HG02678 (cell line): ENCODE measurements around the gene HPS4.

Source experiments
- ATAC-seq: cut with Tn5 transposase; IDR thresholded peaks from one replicate; pipeline ENCODE4 v1.9.1; 2021; ENCODE audit warnings: mild to moderate bottlenecking, moderate library complexity; ENCODE audit not compliant: unreplicated experiment

HPS4 gene

DNA sequence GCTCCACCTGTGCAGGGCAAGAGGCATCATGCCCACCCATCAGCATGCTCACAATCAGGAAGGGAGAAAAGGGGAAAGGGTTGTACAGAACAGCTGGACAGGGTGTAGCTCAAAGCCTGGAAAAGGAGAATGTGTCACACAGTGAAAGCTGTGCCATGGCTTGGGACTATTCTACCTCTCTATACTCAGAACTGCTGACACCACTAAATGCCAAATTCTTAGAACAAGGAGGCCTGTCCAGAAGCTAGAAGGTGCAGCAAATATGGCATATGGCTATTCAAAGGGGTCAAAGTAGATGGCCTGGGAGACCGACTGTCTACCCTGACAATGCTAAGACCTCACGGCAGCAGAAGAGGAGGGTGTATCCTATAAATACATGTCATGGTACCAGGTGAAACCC is 12.8 kb downstream of the HPS4 start:
- no peak for ATAC-seq

DNA sequence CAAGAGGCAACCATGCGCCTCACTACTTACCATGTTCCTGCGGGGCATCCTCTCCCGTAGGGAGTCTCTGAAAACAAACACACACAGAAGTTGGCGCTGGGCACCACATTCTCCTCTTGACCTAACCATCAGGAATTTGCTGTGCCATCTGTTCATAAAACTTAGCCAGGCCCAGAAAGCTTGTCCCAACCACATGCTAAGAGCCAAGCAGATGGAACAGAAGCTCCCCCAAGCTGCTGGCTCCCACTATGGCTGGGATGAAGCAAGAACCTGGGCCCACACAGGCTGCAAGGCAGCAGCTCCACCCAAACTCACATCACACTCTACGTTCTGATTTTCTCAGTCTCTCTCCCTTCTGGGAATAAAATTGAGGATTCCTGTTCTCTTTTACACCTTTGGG is 17.4 kb downstream of the HPS4 start:
- ATAC-seq = no peak

DNA sequence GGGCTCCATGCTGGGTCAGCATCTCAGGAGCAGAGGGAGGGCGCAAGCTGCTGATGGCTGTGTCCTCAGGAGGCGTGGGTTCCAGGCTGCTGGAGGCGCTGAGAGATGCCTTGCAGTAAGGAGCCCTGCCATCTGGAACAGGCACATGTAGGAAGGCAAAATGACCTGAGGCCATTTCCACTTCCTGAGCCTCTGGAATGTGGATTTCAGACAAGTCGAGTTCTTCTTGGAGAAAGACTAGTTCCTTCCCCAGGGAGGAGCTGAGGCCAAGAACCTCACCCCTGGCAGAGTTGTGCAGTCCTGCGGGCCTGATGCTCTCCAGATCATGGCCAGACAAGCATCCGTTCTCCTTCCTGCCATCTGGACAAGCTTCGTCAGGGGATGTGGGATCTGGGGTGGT is 19.3 kb downstream of the HPS4 start:
- ATAC-seq = no peak

DNA sequence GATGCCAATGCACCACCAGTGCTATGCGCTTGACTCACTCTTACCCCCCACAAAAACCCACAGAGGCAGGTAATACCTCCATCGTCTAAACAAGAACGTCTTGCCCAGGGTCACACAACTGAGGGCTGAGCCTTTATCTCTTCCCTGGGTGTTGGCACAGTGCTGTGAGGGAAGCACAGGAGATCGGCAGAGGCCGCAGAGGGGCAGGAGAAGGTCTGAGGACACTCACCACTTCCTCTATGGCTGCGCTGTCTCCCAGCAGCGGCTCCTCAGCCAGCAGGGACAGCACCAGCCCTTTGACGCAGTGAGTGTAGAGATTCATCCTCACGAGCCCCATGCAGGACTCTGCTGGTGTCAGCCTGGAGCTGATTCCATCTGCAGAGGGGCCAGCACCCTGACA is 19.9 kb downstream of the HPS4 start:
- no peak for ATAC-seq

DNA sequence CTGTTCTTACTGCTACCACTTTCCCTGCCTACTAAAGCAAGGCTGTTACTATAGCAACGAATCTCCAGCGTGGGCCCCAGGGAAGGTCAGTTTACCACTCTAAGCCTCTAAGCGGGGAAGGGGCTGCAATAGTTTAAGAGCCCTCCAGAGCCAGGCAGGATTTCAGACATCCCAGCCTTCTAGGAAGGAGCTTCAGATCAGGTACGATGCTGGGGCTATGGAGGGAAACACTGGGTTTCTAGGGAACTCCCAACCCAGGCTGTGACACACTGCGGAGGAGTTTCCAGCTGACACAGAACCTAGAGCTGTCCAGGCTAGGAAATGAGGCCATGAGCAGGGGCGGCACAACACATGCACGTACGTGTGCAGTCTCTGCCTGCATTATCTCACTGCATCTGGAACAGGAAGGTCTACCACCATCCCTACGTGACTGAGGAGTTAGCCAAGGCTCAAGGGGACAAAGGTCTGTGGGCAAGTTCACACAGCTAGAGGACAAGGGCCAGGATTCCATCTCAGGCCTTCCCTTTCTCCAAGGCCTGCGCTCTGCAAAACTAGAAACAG is 20.4 kb downstream of the HPS4 start:
- ATAC-seq = no peak

DNA sequence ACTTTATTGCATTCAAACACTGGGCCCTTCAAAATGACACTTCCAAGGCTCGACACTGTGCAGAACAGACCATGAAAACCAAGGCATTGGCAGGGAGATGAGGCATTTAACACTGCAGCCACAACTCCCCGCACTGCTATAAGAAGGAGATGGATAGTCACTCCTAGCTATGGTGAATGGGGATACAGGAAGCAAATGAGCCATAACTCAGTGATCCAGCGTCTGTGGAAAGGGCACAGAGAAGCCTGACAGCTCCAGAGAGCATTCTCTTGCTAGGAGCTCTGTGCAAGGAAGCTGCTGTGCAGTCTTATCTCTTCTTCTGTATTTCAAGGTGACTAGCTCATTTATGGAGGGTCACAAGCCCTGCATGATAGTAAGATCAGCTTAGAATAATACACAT is 20.9 kb downstream of the HPS4 start:
- ATAC-seq = no peak

DNA sequence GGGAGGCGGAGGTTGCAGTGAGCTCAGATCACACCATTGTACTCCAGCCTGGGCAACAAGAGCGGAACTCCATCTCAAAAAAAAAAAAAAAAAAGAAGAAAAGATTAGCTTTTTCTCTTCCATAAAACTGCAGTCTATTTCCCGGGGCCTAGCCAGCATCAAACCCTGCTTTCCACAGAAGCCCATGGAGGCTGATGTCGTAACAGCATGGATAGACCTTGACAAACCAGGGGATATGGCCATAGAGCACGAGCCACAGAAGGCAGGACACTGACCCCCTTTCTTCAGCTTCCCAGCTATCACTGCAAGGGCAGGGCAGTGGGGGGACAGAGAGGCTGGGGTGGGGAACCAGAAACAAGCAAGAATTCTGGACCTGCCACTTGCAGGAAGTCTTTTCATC is 21.5 kb downstream of the HPS4 start:
- no peak for ATAC-seq

DNA sequence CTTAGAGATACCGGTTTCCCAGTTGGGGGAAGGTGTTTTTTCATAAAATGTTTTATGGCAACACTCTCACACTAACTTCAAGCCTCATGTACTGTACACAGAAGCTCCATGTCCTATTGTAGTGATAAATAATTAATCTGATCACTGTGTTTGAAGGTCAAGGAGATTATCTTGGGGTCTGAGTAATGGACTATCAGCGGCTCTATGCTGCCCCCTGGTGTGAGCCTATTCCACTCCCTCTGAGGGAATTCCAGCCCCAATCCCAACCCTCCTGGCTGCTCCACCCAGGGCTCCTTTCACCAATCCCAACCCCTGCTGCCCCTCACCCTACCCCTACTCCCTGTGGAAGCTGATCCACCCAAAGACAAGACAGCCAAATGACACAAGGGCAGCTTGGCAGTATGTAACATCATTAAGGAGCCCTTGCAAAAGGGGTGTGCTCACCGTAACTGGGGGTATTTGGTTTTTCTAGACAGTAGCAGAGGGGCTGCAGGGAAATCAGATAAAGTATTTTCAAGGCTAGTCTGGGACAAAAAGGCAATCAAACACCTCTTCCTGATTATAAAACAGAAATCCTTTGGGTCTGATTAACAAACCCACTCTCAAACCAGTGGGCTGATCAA is 22.3 kb downstream of the HPS4 start:
- no peak for ATAC-seq

DNA sequence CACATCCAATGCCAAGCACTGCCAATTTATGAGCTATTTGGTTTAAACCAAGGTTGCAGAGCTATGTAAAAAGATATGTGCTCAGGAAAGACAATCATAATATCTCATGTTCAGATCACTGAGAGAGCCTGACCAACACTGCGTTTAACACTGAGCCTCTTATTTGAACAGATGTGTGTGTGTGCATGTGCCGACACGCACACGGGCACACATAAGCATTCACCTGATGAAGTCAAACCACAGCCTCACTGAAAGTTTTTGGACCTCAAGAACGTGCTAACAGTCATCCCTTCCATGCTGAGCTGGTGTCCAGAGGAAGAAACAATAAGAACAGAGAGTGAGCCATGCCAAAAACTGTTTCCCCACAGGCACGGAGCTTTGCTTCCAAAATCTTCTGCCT is 23.4 kb downstream of the HPS4 start:
- ATAC-seq = no peak

DNA sequence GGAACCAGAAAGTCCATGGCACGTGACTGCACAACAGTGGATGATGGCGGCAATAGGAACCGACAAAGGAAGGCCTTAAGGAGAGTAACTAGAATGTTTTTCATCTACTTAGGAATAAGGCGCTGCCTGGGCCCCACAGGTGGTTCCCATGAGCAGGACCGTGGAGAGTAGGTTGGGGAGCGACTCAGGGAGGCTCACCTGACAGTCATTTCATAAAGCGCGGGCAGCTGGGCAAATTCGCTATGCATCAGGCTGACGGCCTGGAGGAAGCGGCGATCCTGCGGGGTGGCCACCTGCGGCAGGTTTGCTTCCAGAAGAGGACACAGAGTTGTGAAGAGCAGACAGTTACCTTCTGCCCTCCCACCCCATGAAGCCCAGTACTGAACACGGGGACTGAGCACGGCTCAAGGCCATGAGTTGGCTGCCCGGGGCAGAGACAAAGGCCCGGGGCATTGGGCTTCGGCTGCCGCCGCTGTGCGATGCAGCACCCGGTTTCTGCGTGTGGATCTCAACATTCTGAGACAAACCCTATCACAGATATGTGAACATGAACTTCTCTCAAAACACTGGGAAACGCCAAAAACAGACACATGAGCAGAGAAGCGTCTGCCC is 25.8 kb downstream of the HPS4 start:
- no peak for ATAC-seq

DNA sequence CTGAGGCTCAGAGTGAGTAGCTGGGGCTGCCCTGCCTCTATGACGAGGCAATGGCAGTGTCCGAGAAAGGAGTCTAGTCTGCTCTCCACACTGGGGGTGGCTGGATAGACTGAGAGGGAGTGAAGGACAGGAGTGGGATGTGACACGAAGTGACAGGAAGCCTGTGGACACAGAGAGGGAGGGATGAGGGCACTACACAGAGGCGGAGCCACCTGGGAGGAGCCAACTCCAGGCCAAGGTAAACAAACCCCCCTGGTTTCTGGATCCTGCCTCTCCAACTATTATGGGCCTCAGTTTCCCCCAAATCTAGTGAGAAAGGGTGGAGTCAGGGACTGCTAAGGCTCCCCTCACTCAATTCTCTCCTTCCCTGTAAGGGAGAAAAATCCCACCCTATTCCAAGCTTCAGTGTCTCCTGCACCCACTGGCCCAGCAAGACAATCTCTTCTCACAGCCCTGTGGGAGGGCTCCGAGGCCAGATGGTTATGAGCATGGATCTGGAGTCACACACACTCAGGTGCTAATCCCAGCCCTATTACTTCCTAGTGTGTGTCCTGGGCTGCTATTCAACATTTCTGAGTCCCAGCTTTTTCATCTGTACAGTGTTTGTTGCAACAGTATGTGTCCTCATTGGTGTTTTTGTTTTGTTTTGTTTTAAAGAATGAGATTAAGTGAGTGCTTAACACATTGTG is 29.6 kb downstream of the HPS4 start:
- ATAC-seq = no peak

DNA sequence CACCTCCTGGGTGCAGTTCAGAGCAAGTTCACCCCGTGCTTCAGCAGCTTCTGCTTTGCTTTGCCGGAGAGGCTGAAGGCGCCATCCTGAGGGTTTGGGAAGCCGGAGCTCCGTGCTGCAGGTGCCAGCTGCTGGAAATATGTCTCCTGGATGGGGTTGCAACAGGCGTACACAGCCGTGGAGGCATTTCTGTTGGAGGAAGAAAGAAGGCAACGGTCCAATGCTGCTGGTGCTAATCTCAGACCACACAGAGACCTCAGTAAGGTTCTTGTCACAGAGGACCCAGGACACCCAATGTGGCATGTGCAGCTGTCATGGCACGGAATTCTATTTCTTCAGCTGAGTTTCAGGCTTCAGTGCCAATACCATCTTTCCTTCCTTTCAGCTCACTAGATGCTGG is 30.4 kb downstream of the HPS4 start:
- no peak for ATAC-seq

DNA sequence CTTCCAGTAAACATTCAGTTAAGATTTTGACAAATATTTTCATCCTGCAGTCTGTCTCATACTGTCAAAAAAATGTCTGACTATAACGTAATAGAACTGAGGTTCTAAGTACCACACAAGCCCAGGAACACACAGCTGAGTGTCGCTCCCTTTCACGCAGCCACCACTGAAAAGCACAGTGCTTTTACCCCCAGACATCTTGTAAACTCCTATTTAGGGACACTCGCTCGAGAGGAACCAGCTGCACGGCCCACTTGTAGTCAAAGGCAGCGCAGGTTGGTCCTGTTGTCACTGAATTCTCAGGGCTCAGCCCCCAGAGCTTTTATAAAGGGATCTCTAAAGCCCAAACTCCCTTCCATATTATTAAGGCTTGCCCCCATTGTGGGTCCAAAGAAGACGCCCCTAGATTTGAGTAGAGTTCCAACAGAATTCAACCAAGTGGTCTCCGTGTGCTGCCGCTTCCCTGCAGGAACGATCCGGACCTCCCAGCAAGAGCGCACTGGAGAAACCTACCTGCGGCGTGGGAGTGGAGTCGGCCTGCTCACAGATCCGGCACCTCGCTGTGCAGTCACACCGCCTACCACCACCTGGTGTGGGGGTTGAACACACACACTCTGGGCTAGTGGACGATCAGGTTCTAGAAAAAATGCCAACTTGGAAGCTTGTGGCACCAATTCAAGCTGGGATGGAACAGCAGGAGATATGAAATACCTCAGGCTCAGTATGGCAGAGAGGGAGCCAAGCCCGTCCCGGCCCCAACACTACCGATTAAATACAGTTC is 31.2 kb downstream of the HPS4 start:
- no peak for ATAC-seq

DNA sequence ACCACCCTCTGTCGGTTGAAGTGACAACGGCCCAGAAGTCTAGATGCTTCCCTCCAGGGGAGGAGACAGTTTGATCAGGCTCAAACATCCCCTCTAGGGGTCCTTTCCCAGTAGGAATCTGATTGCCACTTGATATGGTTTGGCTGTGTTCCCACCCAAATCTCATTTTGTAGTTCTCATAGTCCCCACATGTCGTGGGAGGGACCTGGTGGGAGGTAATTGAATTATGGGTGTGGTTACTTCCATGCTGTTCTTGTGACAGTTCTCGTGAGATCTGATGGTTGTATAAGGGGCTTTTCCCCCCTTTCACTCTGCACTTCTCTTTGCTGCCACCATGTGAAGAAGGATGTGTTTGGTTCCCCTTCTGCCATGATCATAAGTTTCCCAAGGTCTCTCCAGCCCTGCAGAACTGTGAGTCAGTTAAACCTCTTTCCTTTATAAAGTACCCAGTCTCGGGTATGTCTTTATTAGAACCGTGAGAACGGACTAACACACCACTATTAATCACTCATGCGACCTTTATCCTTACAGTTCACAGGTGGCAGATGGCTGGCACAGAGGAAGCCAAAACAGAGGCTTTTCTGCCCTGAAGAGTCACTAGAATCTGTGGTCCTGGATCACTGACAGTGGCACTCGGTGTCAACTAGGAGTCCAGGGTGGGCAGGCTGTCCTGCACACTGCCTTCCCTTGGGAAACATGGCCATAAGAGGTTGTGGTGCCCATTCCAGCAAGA is 33.0 kb downstream of the HPS4 start:
- ATAC-seq = no peak

DNA sequence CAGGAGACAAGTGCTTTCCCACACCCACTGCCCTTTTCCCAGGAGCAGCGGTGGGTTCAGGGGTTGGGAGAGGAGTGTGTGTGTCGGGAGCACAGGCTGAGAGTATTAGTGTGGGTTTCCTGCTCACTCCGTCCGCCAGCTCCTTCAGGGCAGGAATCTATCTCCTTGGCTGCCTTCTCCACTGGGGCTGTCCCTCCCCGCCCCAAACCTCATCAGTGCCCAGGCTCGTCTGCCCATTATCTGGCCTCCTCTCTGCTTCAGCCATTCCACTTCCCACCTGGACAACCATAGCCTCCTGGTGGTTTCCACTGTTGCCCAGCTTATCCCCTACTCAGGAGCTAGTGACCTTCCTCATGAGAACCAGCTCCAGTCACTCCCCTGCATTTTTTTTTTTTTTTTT is 34.6 kb downstream of the HPS4 start:
- no peak for ATAC-seq

DNA sequence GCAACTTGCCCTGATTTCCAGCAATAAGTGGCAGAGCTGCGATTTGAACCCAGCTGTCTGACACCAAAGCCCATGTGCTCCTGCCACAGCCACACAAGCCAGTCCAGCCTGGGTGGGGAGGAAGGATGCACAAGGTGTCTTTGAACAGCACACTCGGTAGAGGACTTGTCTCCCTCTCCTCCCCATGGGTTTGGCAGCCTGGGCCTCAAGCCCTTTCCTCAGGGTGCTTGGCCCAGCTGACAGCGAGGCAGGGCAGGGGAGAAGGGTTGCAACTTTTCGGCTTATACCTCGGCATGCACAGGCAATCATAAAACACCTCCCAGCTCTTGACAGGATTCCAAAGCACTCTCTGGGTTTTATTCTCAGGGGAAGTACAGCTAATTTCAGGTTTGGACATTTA is 35.2 kb downstream of the HPS4 start:
- ATAC-seq = no peak

DNA sequence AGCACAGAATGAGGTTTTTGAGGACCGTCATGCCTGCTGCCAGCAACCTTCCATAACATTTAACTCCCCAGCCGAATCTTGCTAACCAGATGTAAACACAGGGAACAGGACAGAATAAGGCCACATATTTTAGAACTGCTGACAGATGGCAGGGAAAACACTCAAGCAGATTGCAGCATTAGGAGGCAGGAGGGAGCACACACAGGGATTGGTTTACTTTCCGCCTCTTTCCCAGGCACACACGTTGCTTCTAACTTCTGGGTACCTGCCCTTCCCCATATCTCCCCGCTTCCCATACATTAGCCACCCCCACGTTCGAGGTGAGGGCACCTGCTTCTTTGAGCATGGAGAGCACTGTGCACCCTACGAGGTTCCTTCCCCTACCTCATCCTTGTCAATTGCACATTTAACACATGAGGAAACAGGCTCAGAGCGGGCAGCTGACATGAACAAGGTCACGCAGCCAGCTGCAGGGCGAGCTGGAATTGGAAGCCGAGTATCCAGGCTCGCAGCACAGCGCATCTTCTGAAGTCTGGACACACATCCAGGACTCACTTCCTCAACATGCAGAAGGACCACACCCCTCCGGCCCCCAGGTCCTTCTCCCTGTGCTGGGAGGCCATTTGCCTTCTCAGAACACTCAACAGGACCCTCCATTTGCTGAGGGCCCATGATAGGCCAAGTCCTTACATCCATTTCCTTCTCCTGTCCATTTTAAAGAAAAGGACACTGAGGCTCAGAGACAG is 35.8 kb downstream of the HPS4 start:
- ATAC-seq = no peak

DNA sequence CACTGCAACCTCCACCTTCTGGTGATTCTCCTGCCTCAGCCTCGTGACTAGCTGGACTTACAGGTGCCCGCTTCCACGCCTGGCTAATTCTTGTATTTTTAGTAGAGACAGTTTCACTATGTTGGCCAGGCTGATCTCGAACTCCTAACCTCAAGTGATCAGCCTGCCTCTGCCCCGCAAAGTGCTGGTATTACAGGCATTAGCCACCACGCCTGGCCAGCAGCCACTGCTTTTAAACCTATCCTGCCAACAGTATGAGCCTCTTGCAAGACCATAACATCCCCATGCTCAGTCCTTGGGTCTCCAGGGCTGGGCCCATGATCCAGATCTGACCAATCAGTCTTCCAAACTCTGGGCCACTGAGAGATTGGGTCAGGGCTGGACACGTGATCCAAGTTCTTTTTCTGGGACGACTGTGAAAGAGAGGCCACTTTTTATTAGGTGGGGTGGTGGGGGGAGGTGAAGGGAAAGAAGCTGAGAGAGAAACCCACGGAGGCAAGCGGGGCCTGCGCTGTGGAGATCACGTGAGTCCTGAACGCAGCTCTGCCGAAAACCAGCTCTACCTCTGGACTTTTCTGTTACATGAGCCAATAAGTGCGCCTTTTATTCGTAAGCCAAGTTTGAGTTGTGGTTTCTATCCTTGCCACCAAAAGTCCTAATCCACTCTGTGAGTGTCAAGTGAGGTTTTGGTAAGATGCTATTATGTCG is 36.6 kb downstream of the HPS4 start:
- ATAC-seq = no peak

DNA sequence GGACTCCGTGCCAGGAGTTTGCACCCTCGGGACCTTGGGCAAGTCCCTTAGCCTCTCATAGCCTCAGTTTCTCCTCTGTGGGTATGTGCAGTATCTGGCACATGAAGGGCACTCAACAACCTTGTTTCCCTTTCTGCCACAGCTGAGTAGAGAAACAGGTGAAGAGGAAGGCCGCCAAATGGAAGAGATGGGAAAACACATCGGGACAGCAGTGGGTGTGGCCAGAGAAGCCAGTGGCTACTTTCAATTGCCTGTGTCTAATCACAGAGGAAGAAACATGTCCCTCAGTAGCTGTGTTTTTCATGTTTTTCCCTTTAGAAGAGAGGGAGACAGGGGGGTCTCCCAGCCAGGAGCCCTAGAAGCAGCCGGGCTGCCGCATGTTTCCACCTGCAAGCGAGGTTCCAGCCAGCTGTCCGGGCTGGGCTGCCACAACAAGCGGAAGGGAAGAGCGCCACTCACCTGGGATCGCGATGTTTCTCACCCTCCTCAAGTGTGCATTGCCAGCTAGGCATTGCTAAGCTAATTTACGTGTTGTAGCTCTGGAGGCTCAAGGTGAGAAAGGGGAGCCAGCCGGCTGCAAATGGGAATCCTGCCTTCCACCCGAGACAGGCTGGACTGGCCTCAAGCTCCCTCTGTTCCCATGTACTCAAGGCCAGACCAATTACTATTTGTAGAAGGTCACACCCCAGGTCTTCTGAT is 37.9 kb downstream of the HPS4 start:
- no peak for ATAC-seq
